Bronchial epithelial cell (primary cell): ENCODE data around the gene CD86. TPM values are rescaled to one million over a fixed set of nuclear protein-coding genes. Genes with fewer than 3 reads are reported as not detected.

Experiments
- DNase-seq: peaks from one replicate; pipeline ENCODE4 v3.0.0-alpha.2; 2010; ENCODE audit warnings: low read depth
- FAIRE-seq: peaks from 2 replicates; lab custom pipeline; 2011; peaks lifted over from hg19 to GRCh38; lab: Jason Lieb, UNC
- H3K27me3 ChIP-seq: 2 replicates; pipeline ENCODE4 v1.5.1; 2011; ENCODE audit warnings: low read length; ENCODE audit not compliant: control insufficient read depth, insufficient read depth
- H3K36me3 ChIP-seq: 2 replicates; pipeline ENCODE4 v1.5.1; 2011; ENCODE audit warnings: low read length; ENCODE audit not compliant: control insufficient read depth, insufficient read depth
- H3K4me3 ChIP-seq: 2 replicates; pipeline ENCODE4 v1.5.1; 2011; ENCODE audit warnings: mild to moderate bottlenecking, low read depth, low read length, control low read depth
- CTCF ChIP-seq: IDR thresholded peaks from 2 replicates; pipeline ENCODE4 v1.5.1; 2011; ENCODE audit warnings: mild to moderate bottlenecking, moderate library complexity, low read length, control low read depth, inconsistent platforms; ENCODE audit not compliant: insufficient read depth, severe bottlenecking
- total RNA-seq: library from RNA; depleted of rRNA; stranded (reverse); fragments of >200 nt; gene quantifications from 2 replicates; pipeline ENCODE4 v1.2.1, GENCODE V29; 2014

Gene CD86
- total RNA-seq, 1 donor from 2014 or later: 0.26 TPM

GRCh38 chr3:122169911-122170310 lies 114.7 kb downstream of the CD86 start:
- FAIRE-seq (peak; percentile 32), DNase-seq (peak; percentile 89)
- no peaks in the 10 kb centered on the region for H3K36me3 ChIP-seq
- H3K4me3 ChIP-seq: no peak overlapping the region
- no peaks in the 10 kb centered on the region for H3K27me3 ChIP-seq
- TF ChIP-seq CTCF: no peak

Other genes with a start within 250 kb of the CD86 start
- 25.6 and 34.0 TPM in 2 replicates for gene IQCB1, start 220.3 kb upstream of the CD86 start, total RNA-seq
- gene EAF2, start 220.2 kb upstream of the CD86 start, total RNA-seq: 5.6 and 7.9 TPM in 2 replicates
- 2.6 and 2.8 TPM in 2 replicates for gene SLC15A2, start 161.0 kb upstream of the CD86 start, total RNA-seq
- 1.6 and 6.0 TPM in 2 replicates for gene ILDR1, start 33.1 kb upstream of the CD86 start, total RNA-seq
- gene CASR, start 128.3 kb downstream of the CD86 start, total RNA-seq: not detected in 2 replicates